ENCODE results near the gene KIF13A. TPM values are rescaled to one million over a fixed set of nuclear protein-coding genes. Genes with fewer than 3 reads are reported as not detected.

The KIF13A gene
- total and polyA plus RNA-seq, 9 of the 15 experiments (the other 6 are each of a cell fraction or from before 2014, with no cell fraction given) = 3.6 to 44.3 (median 29.7) TPM

- TF ChIP-seq, protein P1, sequence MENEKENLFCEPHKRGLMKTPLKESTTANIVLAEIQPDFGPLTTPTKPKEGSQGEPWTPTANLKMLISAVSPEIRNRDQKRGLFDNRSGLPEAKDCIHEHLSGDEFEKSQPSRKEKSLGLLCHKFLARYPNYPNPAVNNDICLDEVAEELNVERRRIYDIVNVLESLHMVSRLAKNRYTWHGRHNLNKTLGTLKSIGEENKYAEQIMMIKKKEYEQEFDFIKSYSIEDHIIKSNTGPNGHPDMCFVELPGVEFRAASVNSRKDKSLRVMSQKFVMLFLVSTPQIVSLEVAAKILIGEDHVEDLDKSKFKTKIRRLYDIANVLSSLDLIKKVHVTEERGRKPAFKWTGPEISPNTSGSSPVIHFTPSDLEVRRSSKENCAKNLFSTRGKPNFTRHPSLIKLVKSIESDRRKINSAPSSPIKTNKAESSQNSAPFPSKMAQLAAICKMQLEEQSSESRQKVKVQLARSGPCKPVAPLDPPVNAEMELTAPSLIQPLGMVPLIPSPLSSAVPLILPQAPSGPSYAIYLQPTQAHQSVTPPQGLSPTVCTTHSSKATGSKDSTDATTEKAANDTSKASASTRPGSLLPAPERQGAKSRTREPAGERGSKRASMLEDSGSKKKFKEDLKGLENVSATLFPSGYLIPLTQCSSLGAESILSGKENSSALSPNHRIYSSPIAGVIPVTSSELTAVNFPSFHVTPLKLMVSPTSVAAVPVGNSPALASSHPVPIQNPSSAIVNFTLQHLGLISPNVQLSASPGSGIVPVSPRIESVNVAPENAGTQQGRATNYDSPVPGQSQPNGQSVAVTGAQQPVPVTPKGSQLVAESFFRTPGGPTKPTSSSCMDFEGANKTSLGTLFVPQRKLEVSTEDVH (IDR thresholded peaks at IDR 0.05; ENCODE audit: low read depth, partially characterized antibody) = no peak
- no peak for TF ChIP-seq ZNF407 (IDR thresholded peaks at IDR 0.05; ENCODE audit: low read depth)
- no peak for TF ChIP-seq ZNF76 (CRISPR knock-in tag; IDR thresholded peaks at IDR 0.05; ENCODE audit: borderline replicate concordance)
- TF ChIP-seq NFIC (IDR thresholded peaks at IDR 0.05) = no peak
- TF ChIP-seq ZNF785 (CRISPR knock-in tag; IDR thresholded peaks at IDR 0.05) = no peak
- TF ChIP-seq HNRNPK (IDR thresholded peaks at IDR 0.05; ENCODE audit: low read depth, low read length, poor library complexity, severe bottlenecking) = no peak
- TF ChIP-seq RNF2 (IDR thresholded peaks at IDR 0.05) = peak; percentile 81; the same call in 1 of the 2 replicates
- peak; percentile 69 for TF ChIP-seq DPF2 (IDR thresholded peaks at IDR 0.05)
- TF ChIP-seq PHTF2 (CRISPR knock-in tag; IDR thresholded peaks at IDR 0.05) = no peak
- TF ChIP-seq ETV6 (IDR thresholded peaks at IDR 0.05; ENCODE audit: borderline replicate concordance in 1 of 2, low read depth in 2 of 2, low read length in 1 of 2) = 0 out of 4 replicates have a peak, but pooled peaks of 1 of the 2 experiments have one; percentile 29
- no peak for TF ChIP-seq ETV6 (CRISPR knock-in tag; IDR thresholded peaks at IDR 0.05; ENCODE audit: borderline replicate concordance)
- TF ChIP-seq NR2C2 (CRISPR knock-in tag; IDR thresholded peaks at IDR 0.05) = no peak
- TF ChIP-seq NR2C2 (tag; IDR thresholded peaks at IDR 0.05) = no peak
- TF ChIP-seq, protein P2, sequence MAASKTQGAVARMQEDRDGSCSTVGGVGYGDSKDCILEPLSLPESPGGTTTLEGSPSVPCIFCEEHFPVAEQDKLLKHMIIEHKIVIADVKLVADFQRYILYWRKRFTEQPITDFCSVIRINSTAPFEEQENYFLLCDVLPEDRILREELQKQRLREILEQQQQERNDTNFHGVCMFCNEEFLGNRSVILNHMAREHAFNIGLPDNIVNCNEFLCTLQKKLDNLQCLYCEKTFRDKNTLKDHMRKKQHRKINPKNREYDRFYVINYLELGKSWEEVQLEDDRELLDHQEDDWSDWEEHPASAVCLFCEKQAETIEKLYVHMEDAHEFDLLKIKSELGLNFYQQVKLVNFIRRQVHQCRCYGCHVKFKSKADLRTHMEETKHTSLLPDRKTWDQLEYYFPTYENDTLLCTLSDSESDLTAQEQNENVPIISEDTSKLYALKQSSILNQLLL (CRISPR knock-in tag; IDR thresholded peaks at IDR 0.05; ENCODE audit: borderline replicate concordance) = no peak
- TF ChIP-seq CCAR2 (IDR thresholded peaks at IDR 0.05; ENCODE audit: low read depth, low read length) = no peak
- TF ChIP-seq XRCC3 (IDR thresholded peaks at IDR 0.05) = no peak
- TF ChIP-seq KDM1A (IDR thresholded peaks at IDR 0.05) = peak in 1 of 2 experiments; percentile 5; a peak in 2 of 4 replicates
- no peak for TF ChIP-seq GABPA (tag; conservative IDR thresholded peaks at IDR 0.05; ENCODE audit: low read depth)
- TF ChIP-seq TCF7 (IDR thresholded peaks at IDR 0.05; ENCODE audit: borderline replicate concordance) = no peak
Measured at GRCh38 chr6:17869753-17870050, 117.7 kb downstream of the KIF13A start (continued).
